NK-92 treated with Interleukin-12 subunit alpha and Interleukin-12 subunit beta, amount 100 ng/mL, for 24 hours (cell line): ENCODE results near the gene CATSPERB.
"Not testable (repeated sequence)": the region's sequence is repeated elsewhere in the genome, so short reads cannot be mapped to it uniquely, and the experiment has no call there.

Source experiments
- DNase-seq: peaks from one replicate; lab custom pipeline; 2025; lab: John Stamatoyannopoulos, UW

Gene CATSPERB

DNA sequence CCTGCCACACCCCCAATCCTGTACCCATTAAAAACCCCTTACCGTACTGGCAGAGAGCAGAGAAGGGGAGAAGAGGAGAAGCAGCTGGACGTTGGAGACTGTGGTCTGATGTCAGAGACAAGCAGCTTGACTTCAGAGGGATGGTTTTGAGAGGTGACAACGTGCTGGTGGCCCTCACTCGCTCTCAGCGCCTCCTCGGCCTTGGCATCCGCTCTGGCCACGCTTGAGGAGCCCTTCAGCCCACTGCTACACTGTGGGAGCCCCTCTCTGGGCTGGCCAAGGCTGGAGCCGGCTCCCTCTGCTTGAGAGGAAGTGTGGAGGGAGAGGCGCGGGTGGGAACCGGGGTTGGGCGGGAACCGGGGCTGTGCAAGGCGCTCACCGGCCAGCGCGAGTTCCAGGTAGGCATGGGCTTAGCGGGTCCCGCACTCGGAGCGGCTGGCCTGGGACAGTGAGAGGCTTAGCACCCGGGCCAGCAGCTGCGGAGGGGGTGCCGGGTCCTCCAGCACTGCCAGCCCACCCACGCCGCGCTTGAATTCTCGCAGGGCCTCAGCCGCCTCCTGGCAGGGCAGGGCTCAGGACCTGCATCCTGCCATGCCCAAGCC, 154.2 kb downstream of the CATSPERB start:
- DNase-seq = no peak

DNA sequence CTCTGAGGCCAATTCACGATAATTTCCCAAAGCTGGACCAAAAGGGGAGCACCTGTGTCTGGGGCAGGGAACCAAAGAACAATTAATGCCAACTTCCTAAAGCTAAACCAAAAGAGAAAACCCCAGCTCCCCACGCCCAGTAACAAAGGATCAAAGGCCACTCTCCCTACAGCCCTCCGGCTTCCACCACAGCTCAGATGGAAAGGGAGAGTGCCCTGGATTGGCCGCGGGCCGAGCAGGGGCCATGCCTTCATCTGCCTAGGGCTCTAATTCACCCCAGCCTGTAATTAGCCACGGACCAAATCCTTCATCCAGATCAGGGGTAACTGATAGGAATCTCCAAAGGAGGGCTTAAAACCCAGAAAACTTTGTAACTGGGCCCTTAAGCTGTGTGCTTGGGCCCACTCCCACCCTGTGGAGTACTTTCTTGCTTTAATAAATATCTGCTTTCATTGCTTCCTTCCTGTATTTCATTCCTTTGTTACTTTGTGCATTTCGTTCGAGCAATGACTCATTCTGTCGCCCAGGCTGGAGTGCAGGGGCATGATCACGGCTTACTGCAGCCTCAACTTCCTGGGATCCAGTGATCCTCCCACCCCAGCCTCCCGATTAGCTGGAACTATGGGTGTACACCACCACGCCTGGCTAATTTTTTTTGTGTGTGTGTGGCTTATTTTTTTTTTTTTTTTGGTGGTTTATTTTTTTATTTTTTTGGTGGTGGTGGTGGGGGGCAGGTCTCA, 156.2 kb downstream of the CATSPERB start:
- no peak for DNase-seq

DNA sequence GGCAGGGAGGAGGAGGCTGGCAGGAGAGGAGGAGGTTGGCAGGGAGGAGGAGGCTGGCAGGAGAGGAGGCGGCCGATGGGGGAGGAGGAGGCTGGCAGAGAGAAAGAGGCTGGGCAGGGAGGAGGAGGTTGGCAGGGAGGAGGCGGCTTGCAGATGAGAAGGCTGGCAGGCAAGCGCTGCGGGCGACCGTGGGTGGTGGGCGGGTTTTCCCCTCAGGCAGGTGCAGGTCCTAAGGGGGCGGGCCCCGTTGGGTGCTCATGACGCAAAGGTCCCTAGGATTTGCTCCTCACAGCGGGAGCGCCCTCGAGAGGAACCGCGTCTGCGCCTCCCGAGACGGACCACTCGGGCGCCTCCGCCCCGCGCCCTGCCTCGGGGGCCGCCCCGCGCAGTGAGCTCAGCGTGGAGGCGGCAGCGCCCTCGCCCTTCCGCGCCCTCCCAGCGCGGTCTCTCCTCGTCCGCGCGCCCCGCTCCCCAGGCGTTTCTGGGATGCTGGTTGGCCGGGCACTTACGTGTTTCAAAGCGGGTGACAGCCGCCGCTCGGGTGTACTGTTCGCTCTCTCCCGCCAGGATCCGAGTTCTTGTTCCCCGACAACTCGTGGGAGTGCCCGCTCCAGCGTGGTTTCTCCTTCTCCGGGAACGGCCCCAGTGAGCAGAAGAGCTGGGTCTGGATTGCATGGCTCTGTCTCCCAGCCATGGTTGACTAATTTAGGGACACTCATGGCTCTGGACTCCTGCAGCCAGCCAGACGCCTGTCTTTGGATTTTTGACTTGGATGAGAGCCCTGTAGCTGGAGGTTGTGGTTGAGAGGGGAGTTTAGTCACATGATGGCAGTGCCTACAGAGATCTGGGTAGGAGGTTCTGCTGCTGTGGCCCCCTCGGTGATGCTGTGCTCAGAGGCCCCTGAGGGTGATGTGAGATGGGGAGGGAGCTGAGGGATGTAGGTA, 157.7 kb downstream of the CATSPERB start:
- DNase-seq = no peak

DNA sequence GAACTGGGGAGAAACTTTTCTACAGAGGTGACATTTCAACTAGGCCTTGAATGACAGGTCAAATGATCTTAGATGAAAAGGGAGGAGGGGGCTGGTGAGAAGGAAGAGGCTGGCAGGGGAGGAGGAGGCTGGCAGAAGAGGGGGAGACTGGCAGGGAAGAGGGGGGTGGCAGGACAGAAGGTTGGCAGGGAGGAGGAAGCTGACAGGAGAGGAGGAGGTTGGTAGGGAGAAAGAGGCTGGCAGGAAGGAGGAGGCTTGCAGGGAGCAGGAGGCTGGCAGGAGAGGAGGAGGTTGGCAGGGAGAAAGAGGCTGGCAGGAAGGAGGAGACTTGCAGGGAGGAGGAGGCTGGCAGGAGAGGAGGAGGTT, 158.4 kb downstream of the CATSPERB start:
- DNase-seq = no peak

DNA sequence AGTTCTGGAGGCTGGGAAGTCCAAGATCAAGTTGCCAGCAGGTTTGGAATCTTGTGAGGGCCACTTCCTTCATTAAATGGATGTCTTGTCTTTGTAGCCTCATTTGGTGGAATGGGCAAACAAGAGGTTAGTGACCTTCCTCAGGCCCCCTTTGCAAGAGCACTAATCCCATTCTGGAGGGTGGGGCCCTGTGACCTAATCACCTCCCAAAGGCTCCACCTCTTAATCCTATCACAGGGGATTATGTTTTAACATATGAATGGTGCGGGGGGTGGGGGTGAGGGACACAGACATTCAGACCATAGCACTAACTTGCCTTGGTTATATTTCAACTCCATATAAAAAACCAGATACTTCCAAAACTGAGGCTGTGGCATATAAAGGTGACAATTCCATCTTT, 161.9 kb downstream of the CATSPERB start:
- no peak for DNase-seq

DNA sequence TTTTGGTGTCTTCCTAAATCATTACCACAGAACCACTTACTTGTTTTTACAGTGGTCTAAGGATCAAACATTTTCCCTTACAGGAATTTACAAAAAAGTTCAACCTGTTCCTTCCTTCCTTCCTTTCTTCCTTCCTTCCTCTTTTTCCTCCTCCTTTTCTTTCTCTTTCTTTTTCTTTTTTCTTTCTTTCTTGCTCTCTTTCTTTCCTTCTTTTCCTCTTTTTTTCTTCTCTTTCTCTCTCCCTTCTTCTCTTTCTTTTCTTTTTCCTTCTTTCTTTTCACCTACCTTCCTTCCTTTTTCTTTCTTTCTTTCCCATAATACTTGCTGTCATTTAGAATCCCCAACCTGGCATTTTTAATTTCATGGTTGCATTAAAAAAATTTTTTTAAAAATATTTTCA, 162.6 kb downstream of the CATSPERB start:
- no peak for DNase-seq

DNA sequence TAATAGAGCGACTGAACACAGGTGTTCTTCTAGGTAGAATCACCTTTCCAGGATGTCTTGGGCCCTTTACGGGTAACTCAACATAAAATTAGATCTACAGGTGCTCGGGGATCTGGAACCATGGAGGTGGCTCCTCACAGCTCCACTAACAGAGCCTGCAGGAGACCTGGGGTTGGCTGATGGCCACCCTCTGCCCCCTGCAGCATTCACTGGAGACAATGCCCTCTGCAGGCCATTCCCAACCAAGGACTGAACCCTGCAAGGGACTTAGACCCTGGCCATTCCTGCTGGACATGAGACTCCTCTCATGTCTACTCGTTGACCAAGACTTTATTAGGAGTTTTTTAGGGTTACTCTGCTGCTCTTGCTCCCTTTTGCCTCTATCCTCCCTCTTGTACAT, 163.3 kb downstream of the CATSPERB start:
- no peak for DNase-seq

DNA sequence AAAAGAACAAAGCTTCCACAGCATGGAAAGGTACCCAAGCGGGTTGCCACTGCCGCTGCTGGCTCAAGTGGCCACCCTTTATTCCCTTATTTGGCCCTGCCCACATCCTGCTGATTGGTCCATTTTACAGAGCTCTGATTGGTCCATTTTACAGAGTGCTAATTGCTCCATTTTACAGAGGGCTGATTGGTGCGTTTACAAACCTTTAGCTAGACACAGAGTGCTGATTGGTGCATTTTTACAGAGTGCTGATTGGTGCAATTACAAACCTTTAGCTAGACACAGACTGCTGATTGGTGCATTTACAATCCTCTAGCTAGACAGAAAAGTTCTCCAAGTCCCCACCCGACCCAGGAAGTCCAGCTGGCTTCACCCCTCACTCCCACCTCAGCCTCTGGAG, 164.1 kb downstream of the CATSPERB start:
- not testable (repeated sequence) for DNase-seq

DNA sequence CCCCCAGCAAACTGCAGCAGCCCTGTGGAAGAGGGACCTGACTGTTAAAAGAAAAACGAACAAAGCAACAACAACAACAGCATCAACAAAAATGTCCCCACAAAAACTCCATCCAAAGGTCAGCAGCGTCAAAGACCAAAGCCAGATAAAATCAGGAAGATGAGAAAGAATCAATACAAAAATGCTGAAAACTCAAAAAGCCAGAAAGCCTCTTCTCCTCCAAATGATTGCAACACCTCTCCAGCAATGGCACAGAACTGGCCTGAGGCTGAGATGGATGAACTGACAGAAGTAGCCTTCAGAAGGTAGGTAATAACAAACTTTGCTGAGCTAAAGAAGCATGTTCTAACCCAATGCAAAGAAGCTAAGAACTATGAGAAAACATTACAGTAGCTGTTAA, 176.4 kb downstream of the CATSPERB start:
- DNase-seq = no peak

DNA sequence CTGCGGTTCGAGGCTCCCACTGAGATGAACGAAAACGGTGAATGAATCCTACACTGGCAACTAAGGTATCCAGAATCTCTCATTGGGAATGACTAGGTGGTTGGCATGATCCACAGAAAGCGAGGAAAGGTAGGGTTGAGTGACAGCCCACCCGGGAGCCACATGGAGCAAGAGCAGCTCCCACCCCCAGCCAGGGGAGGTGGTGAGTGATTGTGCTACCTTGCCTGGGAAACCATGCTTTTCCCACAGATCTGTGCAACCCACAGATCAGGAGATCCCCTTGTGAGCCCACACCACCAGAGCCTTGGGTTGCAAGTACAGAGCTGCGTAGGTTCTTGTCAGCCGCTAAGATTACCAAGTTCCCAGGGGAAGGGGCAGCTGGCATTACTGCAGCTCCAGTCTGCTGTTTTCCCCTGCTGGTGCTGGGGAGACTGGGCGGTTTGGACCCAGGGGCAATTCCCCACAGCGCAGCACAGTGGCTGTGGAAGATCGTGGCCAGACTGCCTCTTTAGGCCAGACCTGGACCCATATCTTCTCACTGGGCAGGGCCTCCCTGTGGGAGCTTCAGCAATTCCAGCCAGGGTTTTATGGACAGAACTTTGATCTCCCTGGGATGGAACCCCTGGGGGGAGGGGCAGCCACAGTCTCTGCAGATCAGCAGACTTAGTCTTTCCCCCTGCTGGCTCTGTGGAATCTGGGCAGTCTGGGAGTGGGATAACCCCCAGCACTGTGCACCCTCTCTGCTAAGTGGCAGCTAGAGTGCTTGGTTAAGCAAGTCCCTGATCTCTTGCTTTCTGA, 177.2 kb downstream of the CATSPERB start:
- DNase-seq = no peak

DNA sequence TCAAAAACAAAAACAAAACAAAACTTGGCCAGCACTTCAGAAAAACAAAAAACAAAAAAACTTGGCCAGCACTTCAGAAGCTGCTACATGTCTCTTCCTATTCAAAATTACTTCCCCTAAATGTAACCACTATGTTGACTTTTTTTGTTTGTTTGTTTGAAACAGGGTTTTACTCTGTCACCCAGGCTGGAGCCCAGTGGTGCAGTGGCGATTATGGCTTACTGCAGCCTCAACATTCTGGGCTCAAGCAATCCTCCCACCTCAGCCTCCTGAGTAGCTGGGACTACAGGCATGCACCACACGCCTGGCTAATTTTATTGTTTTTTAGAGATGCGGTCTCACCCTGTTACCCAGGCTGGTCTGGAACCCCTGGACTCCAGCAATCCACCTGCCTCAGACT, 183.8 kb downstream of the CATSPERB start:
- no peak for DNase-seq

DNA sequence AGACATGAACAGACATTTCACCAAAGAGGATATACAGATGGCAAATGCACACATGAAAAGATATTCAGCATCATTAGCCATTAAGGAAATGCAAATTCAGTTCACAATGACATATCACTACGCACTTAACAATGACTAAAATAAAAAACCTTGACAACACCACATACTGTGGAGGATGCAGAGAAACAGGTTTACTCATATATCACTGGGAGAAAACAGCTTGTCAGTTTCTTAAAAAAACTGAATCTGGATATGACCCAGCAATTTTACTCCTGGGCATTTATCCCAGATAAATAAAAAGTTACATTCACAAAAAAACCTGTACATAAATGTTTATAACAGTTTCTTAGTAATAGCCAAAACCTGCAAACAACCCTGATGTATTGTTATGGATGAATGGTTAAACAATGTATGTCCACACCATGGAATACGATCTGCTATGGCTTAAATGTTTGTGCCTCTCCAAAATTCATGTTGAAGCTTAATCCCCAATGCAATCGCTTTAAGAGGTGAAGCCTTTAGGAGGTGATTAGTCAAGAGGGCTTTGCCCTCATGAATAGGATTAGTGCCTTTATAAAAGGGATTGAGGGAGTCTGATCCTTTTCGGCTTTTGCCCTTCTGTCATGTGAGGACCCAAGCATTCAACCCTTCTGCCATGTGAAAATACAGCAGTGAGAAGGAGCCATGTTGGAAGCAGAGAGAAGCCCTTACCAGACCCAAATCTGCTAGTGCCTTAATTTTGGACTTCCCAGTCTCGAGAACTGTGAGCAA, 185.8 kb downstream of the CATSPERB start:
- no peak for DNase-seq

DNA sequence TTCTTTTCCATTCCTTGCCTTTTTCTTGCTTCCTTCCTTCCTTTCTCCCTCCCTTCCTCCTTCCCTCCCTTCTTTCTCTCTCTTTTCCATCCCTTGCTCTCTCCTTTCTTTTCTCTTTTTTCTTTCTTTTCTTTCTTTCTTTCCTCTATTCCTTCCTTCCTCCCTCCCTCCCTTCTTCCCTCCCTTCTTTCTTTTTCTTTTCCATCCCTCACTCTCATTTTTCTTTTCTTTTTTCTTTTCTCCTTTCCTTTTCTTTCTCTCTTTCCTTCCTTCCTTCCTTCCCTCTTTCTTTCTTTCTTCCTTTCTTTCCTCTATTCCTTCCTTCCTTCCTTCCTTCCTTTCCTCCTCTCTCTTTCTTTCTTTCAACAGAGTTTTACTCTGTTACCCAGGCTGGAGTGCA, 186.7 kb downstream of the CATSPERB start:
- DNase-seq = no peak

DNA sequence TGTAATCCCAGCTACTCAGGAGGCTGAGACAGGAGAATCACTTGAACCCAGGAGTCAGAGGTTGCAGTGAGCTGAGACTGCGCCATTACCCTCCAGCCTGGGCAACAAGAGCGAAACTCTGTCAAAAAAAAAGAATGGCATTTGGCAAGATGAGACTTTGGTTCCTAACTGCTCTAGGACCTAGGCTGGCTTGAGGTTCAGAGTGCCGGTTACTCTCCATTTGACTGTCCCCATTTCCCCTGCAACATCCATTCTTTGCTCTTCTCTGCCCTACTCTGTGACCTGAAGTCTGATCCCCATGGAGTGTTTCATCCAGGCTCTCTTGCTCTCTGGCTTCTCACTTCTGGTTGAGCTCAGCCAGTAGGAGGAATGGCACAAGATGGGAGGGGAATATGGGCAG, 195.6 kb downstream of the CATSPERB start:
- DNase-seq = no peak

DNA sequence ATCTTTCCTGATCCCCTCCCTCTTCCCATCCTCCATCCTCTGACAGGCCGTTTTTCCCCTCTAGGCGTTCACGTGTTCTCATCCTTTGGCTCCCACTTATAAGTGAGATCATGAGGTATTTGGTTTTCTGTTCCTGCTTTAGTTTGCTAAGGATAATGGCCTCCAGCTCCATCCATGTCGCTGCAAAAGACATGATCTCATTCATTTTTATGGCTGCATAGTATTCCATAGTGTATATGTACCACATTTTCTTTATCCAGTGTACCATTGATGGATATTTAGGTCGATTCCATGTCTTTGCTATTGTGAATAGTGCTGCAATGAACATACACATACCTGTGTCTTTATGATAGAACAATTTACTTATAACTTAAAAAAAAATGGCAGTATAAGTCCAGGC, 197.8 kb downstream of the CATSPERB start:
- DNase-seq = not testable (repeated sequence)

DNA sequence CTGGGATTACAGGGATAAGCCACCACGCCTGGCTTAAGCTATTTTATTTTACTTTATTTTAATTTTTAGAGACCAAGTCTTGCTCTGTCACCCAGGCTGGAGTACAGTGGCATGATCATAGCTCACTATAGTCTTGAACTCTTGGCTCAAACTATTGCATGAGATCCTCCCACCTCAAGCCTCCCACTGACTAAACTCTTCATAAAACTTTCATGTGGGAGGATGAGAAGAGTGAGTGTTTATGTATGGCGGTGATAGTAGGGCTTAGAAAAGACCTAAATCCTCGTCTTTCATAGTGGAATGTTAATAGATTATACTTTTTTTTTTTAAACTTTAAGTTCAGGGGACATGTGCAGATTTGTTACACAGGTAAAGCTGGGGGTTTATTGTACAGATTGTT, 198.3 kb downstream of the CATSPERB start:
- no peak for DNase-seq
